GM06990 (cell line): ENCODE results near the gene PRKN.

Source experiments
- DNase-seq: peaks from one replicate; pipeline ENCODE4 v3.0.0-alpha.2; 2011; ENCODE audit not compliant: insufficient read length; ENCODE audit errors: extremely low read depth
- H3K27me3 ChIP-seq: replicated peaks from 2 replicates; pipeline ENCODE4 v1.6.0; 2011; ENCODE audit warnings: low read length; ENCODE audit not compliant: control insufficient read depth, insufficient read depth
- H3K36me3 ChIP-seq: 2 replicates; pipeline ENCODE4 v1.5.1; 2011; ENCODE audit warnings: low read length; ENCODE audit not compliant: control insufficient read depth, insufficient read depth
- H3K4me3 ChIP-seq: replicated peaks from 2 replicates; pipeline ENCODE4 v1.5.1; 2011; ENCODE audit warnings: low read depth, mild to moderate bottlenecking, control low read depth, low read length
- CTCF ChIP-seq: IDR thresholded peaks from 2 replicates; pipeline ENCODE4 v1.5.1; 2011; ENCODE audit warnings: low read length, control low read depth, mild to moderate bottlenecking, inconsistent platforms; ENCODE audit not compliant: insufficient read depth, poor library complexity, severe bottlenecking

PRKN gene

GRCh38 chr6:162238675-162239074, 488.9 kb downstream of the PRKN start:
- Histone ChIP-seq H3K4me3 (no peak overlapping the region), H3K27me3 (no peaks in the 10 kb centered on the region), H3K36me3 (no peaks in the 10 kb centered on the region)
- TF ChIP-seq CTCF, result no peak
- no peak for DNase-seq

- Histone ChIP-seq H3K4me3 (no peak overlapping the region), H3K36me3 (no peaks in the 10 kb centered on the region), H3K27me3 (no peaks in the 10 kb centered on the region)
- TF ChIP-seq CTCF, result no peak
- DNase-seq, result no peak
These were observed 490.2 kb downstream of the PRKN start for GRCh38 chr6:162237331-162237730.

GRCh38 chr6:162234631-162235030, 492.9 kb downstream of the PRKN start:
- no peak overlapping the region for H3K4me3 ChIP-seq
- no peaks in the 10 kb centered on the region for H3K36me3 ChIP-seq

GRCh38 chr6:162230147-162230752, 497.3 kb downstream of the PRKN start:
- TF ChIP-seq CTCF, result no peak
- no peak overlapping the region for H3K4me3 ChIP-seq
- no peaks in the 10 kb centered on the region for H3K36me3 ChIP-seq
- no peak for DNase-seq
- no peaks in the 10 kb centered on the region for H3K27me3 ChIP-seq

More at GRCh38 chr6:162234631-162235030, 492.9 kb downstream of the PRKN start:
- no peak for DNase-seq
- H3K27me3 ChIP-seq, result no peaks in the 10 kb centered on the region
- no peak for TF ChIP-seq CTCF

GRCh38 chr6:162229093-162229492, 498.5 kb downstream of the PRKN start:
- H3K4me3 ChIP-seq, result no peak overlapping the region
- H3K36me3 ChIP-seq, result no peaks in the 10 kb centered on the region
- DNase-seq, result no peak
- no peaks in the 10 kb centered on the region for H3K27me3 ChIP-seq
- TF ChIP-seq CTCF, result no peak

- TF ChIP-seq CTCF, result no peak
- Histone ChIP-seq H3K27me3 (no peaks in the 10 kb centered on the region), H3K4me3 (no peak overlapping the region), H3K36me3 (no peaks in the 10 kb centered on the region)
- no peak for DNase-seq
These were observed 500.8 kb downstream of the PRKN start for GRCh38 chr6:162226803-162227202.
